Erythroblast (primary cell): ENCODE measurements around the gene WNT3.
"Not testable (repeated sequence)": the region's sequence is repeated elsewhere in the genome, so short reads cannot be mapped to it uniquely, and the experiment has no call there.

Experiments
- DNase-seq, 2 experiments: peaks; one replicate each; lab custom pipeline; 2025; lab: John Stamatoyannopoulos, UW
- GATA1 ChIP-seq: IDR thresholded peaks from 2 replicates; pipeline ENCODE4 v1.6.1; 2011; ENCODE audit warnings: low read depth, mild to moderate bottlenecking, control low read depth, low read length, moderate library complexity
- POLR2A ChIP-seq: IDR thresholded peaks from 2 replicates; pipeline ENCODE4 v1.6.1; 2011; ENCODE audit warnings: mild to moderate bottlenecking, low read length

The WNT3 gene

GRCh38 chr17:46812624-46813318 is 5.7 kb downstream of the WNT3 start:
- TF ChIP-seq POLR2A = no peak
- no peak for TF ChIP-seq GATA1
- no peak for DNase-seq

DNA sequence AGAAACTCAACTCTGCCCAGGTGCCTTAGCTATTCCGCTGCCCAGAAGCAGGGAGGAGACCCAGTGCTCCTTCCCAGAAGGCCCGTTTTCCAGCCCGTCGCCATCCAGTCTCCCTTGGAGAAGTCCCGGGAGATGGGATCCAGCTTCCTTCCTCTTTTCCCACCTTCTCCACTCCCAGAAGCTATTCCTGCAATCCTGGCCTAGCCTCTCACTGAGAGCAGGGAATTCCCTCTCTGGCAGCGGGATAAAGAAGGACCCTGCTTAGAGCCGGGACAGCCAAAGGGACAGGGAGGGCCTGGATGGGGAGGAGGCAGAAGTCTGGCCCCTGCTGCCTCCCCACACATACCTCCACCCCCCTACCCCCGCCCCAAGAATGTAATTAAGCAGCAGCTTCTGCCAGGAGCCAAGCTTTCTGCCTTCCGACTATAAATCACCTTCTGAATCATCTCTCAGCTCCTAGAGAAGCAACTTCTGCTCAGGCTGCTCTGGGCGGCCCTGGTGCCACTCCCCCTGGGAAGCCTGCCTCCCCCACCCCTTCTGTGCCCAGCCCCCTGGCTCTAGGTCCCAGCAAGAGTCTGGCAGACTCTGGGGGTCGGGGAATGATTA is 6.4 kb downstream of the WNT3 start:
- DNase-seq = no peak
- TF ChIP-seq POLR2A = no peak
- no peak for TF ChIP-seq GATA1

GRCh38 chr17:46810837-46811236 is 7.7 kb downstream of the WNT3 start:
- DNase-seq = no peak
- no peak for TF ChIP-seq POLR2A
- no peak for TF ChIP-seq GATA1

- no peak for TF ChIP-seq POLR2A
- TF ChIP-seq GATA1 = no peak
- DNase-seq = peak in 1 of 2 experiments; percentile 14
Measured at GRCh38 chr17:46809110-46809571, 9.4 kb downstream of the WNT3 start.

DNA sequence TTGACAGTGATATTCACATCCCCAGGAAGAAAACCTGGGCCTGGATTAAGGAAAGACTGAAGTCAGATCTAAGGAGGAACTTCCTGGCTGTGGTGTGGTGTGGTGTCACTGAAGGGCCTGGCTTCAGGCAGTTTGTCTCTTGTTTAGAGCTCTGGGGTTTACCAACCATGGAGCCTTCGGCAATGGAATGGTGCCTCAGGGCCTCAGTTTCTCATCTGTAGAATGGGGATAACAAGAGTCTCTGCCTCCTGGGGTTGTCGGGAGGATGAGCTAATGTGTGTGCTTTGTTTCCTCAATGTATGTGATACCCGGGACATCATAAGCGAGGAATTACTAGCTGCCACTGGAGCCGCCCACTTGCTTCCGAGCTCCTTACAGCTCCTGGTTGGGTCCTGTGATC is 12.7 kb downstream of the WNT3 start:
- TF ChIP-seq POLR2A = no peak
- TF ChIP-seq GATA1 = no peak
- DNase-seq = no peak

DNA sequence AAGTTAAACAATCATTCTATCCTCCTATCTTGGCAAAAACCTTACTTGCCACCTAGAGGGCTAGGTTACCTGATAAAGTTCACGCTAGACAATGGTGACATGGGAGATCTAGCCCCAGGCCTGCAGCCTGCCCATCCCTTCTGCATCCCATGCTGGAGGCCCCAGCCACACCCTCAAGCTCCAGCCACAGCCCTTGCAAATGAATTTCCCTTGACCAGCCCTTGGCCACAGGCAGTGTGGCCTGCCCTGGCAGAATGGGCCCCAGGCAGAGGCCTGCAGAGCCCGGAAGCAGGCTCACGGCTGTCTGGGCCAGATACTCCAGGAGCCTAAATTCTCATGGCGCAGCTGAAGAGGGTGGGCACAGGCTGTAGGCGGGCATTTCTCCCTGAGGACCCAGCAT is 14.9 kb downstream of the WNT3 start:
- TF ChIP-seq GATA1 = no peak
- no peak for TF ChIP-seq POLR2A
- DNase-seq = no peak

GRCh38 chr17:46802800-46803199 is 15.7 kb downstream of the WNT3 start:
- TF ChIP-seq POLR2A = no peak
- no peak for TF ChIP-seq GATA1
- no peak for DNase-seq

DNA sequence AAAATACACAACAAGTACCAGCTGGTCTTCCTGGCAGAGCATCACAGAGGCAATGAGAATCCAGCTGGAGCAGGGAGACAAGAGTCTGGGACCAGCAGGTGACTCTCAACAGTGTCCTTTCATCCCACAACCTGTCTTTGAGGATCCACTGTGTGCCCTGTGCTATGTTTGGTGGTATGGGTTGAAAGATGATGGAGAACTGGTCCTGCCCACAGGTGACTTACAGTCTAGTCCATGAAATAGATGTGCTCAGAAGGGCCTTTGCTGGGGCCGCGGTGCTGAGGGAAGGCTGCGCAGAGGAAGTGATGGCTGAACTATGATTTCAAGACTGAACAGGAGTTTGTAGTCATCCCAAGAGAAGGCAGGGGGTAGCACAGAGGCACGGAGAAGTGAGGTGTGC is 17.9 kb downstream of the WNT3 start:
- TF ChIP-seq GATA1 (no peak), POLR2A (no peak)
- DNase-seq = no peak

DNA sequence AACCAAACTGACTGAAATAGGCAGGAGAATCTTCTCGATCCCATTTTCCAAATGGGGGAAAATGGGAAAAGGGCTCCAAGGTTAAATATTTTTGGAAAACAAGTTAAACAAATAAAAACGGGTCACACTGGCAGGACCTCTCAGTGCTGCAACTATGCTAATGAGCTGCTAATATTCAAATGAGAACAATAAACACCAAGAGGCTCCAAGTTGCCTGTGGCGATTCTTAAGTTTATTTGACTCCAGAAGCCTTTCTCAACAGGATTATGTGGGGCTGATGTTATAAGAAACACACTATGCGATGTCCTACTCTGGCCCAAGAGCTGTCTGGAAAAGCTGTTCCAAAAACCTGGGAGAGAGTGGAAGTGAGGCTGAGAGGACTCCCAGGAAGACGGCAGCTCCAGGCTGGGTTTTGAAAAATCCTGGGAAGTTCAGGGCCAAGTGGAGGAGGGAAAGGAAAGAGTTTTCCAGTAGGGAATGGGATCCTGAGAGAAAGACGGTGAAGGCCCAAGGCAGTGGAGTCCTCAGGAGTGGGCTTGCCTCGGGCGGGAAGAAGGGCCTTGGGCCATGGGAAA is 21.4 kb downstream of the WNT3 start:
- no peak for TF ChIP-seq POLR2A
- TF ChIP-seq GATA1 = no peak
- no peak for DNase-seq

GRCh38 chr17:46796524-46796923 is 22.0 kb downstream of the WNT3 start:
- DNase-seq = no peak
- TF ChIP-seq POLR2A (no peak), GATA1 (no peak)

GRCh38 chr17:46796084-46796483 is 22.4 kb downstream of the WNT3 start:
- TF ChIP-seq GATA1 = no peak
- no peak for TF ChIP-seq POLR2A

GRCh38 chr17:46795379-46795952 is 23.0 kb downstream of the WNT3 start:
- TF ChIP-seq GATA1 (no peak), POLR2A (no peak)
- no peak for DNase-seq

More at GRCh38 chr17:46796084-46796483, 22.4 kb downstream of the WNT3 start:
- no peak for DNase-seq

DNA sequence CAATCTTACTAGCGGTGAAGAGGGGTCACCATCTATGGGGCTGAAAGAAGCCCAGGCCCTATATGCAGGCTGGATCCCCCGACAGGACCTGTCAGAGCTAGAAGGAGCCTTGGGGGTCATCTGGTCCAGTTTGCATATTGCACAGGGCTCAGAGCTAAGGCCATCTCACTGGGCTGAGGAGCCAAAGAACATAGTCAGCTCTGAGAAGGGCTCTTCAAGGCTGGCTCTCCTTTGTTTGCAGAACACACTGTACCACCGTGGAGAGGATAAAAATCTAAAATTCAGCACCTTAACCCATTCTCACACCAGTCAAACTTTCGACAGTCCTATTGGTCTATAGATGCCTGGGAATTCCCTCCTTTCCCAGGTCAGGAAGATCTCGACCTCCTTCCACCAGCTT is 24.2 kb downstream of the WNT3 start:
- no peak for TF ChIP-seq GATA1
- TF ChIP-seq POLR2A = no peak
- DNase-seq = no peak

DNA sequence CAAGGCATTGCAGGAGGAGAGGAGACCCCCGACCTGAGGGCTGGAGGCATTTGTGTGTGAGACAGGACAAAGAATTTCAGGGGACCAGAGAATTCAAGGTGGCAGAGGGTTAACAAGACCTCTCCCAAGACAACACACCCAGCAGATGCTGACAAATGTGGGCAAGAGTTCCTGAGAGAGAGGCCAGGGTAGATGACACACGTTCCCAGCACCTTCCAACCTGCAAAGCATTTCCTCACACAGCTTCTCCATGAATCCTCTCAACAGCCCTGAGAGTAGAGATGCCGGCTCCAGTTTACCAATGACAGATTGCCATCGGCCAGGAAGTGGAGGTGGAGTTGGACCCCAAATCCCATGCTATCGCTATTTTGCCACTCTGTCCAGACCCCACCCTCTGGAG is 25.0 kb downstream of the WNT3 start:
- no peak for TF ChIP-seq POLR2A
- no peak for TF ChIP-seq GATA1
- DNase-seq = no peak

DNA sequence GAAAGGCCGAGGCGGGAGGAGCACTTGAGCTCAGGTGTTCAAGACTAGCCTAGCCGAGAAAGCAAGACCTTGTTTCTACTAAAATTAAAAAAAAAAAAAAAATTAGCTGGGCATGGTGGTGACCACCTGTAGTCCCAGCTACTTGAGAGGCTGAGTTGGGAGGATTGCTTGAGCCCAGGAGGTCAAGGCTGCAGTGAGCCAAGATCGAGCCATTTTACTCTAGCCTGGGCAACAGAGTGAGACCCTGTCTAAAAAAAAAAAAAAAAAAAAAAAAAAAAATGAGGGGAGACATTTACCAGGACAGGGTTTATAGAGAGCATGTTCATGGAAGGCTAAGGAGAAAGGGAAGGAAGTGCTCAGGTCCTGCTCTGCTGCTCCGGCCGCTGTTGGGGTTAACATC is 25.5 kb downstream of the WNT3 start:
- DNase-seq = not testable (repeated sequence)
